Esophagus muscularis mucosa (tissue), 4 donors: ENCODE data around the gene DIP2A.

Experiments used
- EP300 ChIP-seq: sonication (generic); formaldehyde crosslinking; IDR thresholded peaks from one replicate; pipeline ENCODE4 v1.6.1; 2017; ENCODE audit warnings: antibody characterized with exemption
- POLR2A ChIP-seq: fragments of 450-650 bp; IDR thresholded peaks from one replicate; pipeline ENCODE4 v1.6.1; 2017; ENCODE audit warnings: antibody characterized with exemption, moderate library complexity, mild to moderate bottlenecking, low read depth
- TF ChIP-seq, protein P1 (sequence below), 3 experiments: fragments of 200-600 bp in 2 of 3; fragments of 450-650 bp in 1 of 3; sonication (generic) in 2 of 3; IDR thresholded peaks; one replicate each; pipeline ENCODE4 v1.5.1; 2017 to 2019; ENCODE audit warnings: antibody characterized with exemption in 3 of 3, mild to moderate bottlenecking in 2 of 3, moderate library complexity in 1 of 3

DNA sequence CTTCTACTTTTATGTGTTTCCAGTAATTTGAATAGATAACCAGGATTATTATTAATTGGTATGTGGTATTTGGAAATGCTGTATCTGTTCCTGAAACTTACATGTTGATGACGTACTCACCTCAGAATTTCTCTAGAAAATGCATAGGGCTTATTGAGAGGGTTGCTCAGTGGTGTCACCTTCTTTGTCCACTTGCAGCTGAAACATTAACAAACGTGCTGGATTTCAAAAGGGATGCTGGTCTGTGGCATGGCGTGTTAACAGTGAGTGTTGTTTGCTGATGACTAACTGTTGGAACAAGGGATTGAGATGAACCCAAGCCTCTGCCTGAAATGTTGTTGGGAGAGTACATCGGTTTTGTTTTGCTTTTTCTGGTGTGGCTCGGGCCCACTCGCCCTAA, 78.3 kb downstream of the DIP2A start:
- TF ChIP-seq, protein P1, sequence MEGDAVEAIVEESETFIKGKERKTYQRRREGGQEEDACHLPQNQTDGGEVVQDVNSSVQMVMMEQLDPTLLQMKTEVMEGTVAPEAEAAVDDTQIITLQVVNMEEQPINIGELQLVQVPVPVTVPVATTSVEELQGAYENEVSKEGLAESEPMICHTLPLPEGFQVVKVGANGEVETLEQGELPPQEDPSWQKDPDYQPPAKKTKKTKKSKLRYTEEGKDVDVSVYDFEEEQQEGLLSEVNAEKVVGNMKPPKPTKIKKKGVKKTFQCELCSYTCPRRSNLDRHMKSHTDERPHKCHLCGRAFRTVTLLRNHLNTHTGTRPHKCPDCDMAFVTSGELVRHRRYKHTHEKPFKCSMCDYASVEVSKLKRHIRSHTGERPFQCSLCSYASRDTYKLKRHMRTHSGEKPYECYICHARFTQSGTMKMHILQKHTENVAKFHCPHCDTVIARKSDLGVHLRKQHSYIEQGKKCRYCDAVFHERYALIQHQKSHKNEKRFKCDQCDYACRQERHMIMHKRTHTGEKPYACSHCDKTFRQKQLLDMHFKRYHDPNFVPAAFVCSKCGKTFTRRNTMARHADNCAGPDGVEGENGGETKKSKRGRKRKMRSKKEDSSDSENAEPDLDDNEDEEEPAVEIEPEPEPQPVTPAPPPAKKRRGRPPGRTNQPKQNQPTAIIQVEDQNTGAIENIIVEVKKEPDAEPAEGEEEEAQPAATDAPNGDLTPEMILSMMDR (IDR thresholded peaks at IDR 0.05) = no peak
- TF ChIP-seq POLR2A = no peak
- TF ChIP-seq EP300 = no peak
